SK-N-SH (cell line): ENCODE data around the gene TRIM69. TPM values are rescaled to one million over a fixed set of nuclear protein-coding genes. Genes with fewer than 3 reads are reported as not detected.

Source experiments
- CTCF ChIA-PET: fragments of 300-600, 350-600 bp; formaldehyde crosslinking; extraction: SDS; loops from one replicate; lab custom pipeline; 2021; lab: Yijun Ruan, JAX
- POLR2A ChIA-PET: fragments of 350-600 bp; sonication (Branson Sonifier 250); formaldehyde crosslinking; extraction: SDS; loops from one replicate; lab custom pipeline; 2020; ENCODE audit warnings: antibody characterized with exemption, inconsistent platforms; lab: Yijun Ruan, JAX
- DNase-seq: peaks from one replicate; pipeline ENCODE4 v3.0.0; 2012
- H2AFZ ChIP-seq: fragments of 200-600 bp; sonication (generic); 2 replicates; pipeline ENCODE4 v1.8.1; 2016; ENCODE audit warnings: antibody characterized with exemption, mild to moderate bottlenecking, low read depth
- H3F3A ChIP-seq: fragments of 200-600 bp; sonication (generic); replicated peaks from 2 replicates; pipeline ENCODE3; 2016; ENCODE audit warnings: antibody characterized with exemption, mild to moderate bottlenecking; ENCODE audit not compliant: insufficient read depth
- H3K27ac ChIP-seq, 2 experiments: fragments of 200-500 bp in 1 of 2; fragments of 200-600 bp in 1 of 2; sonication (Bioruptor generic) in 1 of 2; sonication (generic), shearing (Covaris generic) in 1 of 2; 2 replicates each; pipeline versions ENCODE4 v1.5.1 to v1.6.1; 2014 to 2016; ENCODE audit warnings: low read depth in 2 of 2, inconsistent platforms in 1 of 2, low read length in 1 of 2, mild to moderate bottlenecking in 1 of 2, mixed read lengths in 1 of 2
- H3K27me3 ChIP-seq: fragments of 200-600 bp; sonication (generic), shearing (Covaris generic); 2 replicates; pipeline ENCODE4 v1.6.1; 2016; ENCODE audit warnings: mixed run types; ENCODE audit not compliant: insufficient read depth
- H3K36me3 ChIP-seq, 2 experiments: fragments of 200-500 bp in 1 of 2; fragments of 200-600 bp in 1 of 2; sonication (Bioruptor generic) in 1 of 2; sonication (generic) in 1 of 2; replicated peaks in 1 of 2; 2 replicates each; pipeline versions ENCODE3 to v1.5.1; 2014 to 2016; ENCODE audit warnings: low read length in 1 of 2, mild to moderate bottlenecking in 1 of 2; ENCODE audit not compliant: insufficient read depth in 2 of 2, control insufficient read depth in 1 of 2
- H3K4me1 ChIP-seq, 2 experiments: fragments of 200-500 bp in 1 of 2; fragments of 200-600 bp in 1 of 2; sonication (Bioruptor generic) in 1 of 2; sonication (generic), shearing (Covaris generic) in 1 of 2; 2 replicates each; pipeline versions ENCODE4 v1.5.1 to v1.6.1; 2014 to 2016; ENCODE audit warnings: low read depth in 1 of 2, low read length in 1 of 2, mixed run types in 1 of 2; ENCODE audit not compliant: insufficient read depth in 2 of 2, control insufficient read depth in 1 of 2
- H3K4me2 ChIP-seq: fragments of 200-600 bp; sonication (generic), shearing (Covaris generic); 2 replicates; pipeline ENCODE4 v1.6.1; 2017; ENCODE audit warnings: mixed run types
- H3K4me3 ChIP-seq, 2 experiments: fragments of 200-500 bp in 1 of 2; fragments of 200-600 bp in 1 of 2; sonication (Bioruptor generic) in 1 of 2; sonication (generic), shearing (Covaris generic) in 1 of 2; 2 replicates each; pipeline versions ENCODE4 v1.5.1 to v1.8.1; 2014 to 2016; ENCODE audit warnings: low read depth in 2 of 2, inconsistent platforms in 1 of 2, low read length in 1 of 2, mild to moderate bottlenecking in 1 of 2, mixed read lengths in 1 of 2, moderate library complexity in 1 of 2
- H3K79me2 ChIP-seq: fragments of 200-600 bp; sonication (generic); 2 replicates; pipeline ENCODE4 v1.8.1; 2017; ENCODE audit warnings: mild to moderate bottlenecking; ENCODE audit not compliant: insufficient read depth
- H3K9ac ChIP-seq: fragments of 200-600 bp; sonication (generic); 2 replicates; pipeline ENCODE4 v1.6.1; 2017; ENCODE audit warnings: mixed run types
- H3K9me2 ChIP-seq: fragments of 200-600 bp; sonication (generic); 2 replicates; pipeline ENCODE4 v1.6.1; 2017; ENCODE audit warnings: mixed run types
- H3K9me3 ChIP-seq: fragments of 200-600 bp; sonication (generic); 2 replicates; pipeline ENCODE4 v1.6.1; 2017; ENCODE audit warnings: mixed run types, mild to moderate bottlenecking, moderate library complexity
- H4K20me1 ChIP-seq: fragments of 200-600 bp; sonication (generic); 2 replicates; pipeline ENCODE4 v1.6.1; 2017; ENCODE audit warnings: mild to moderate bottlenecking, mixed run types; ENCODE audit not compliant: insufficient read depth
- ELF1 ChIP-seq: IDR thresholded peaks from 2 replicates; pipeline ENCODE4 v1.4.0; 2012
- EZH2phosphoT487 ChIP-seq: fragments of 200-600 bp; sonication (generic); IDR thresholded peaks from 2 replicates; pipeline ENCODE4 v1.6.1; 2017; ENCODE audit warnings: low read depth, mixed run types, mild to moderate bottlenecking, antibody characterized with exemption, moderate library complexity, borderline replicate concordance
- FOXJ3 ChIP-seq: sonication (generic); formaldehyde crosslinking; IDR thresholded peaks from 2 replicates; pipeline ENCODE4 v1.5.1; 2020; ENCODE audit warnings: mild to moderate bottlenecking, missing genetic modification reagents
- FOXM1 ChIP-seq: IDR thresholded peaks from 2 replicates; pipeline ENCODE4 v1.4.0; 2012; ENCODE audit warnings: low read depth, mild to moderate bottlenecking
- GABPA ChIP-seq: IDR thresholded peaks from 2 replicates; pipeline ENCODE4 v1.4.0; 2012; ENCODE audit warnings: low read depth, mild to moderate bottlenecking
- MEF2A ChIP-seq: IDR thresholded peaks from 2 replicates; pipeline ENCODE4 v1.4.0; 2012; ENCODE audit warnings: low read depth, borderline replicate concordance
- MXI1 ChIP-seq: IDR thresholded peaks from 2 replicates; pipeline ENCODE4 v1.6.1; 2012; ENCODE audit warnings: mild to moderate bottlenecking, low read depth, low read length, improper control_type of control experiment
- RFX5 ChIP-seq: IDR thresholded peaks from 2 replicates; pipeline ENCODE4 v1.6.1; 2012; ENCODE audit warnings: mild to moderate bottlenecking, improper control_type of control experiment, low read length
- SIN3A ChIP-seq: IDR thresholded peaks from 2 replicates; pipeline ENCODE4 v1.6.1; 2012; ENCODE audit warnings: low read depth, mild to moderate bottlenecking, low read length, moderate library complexity, borderline replicate concordance
- SMC3 ChIP-seq: IDR thresholded peaks from 2 replicates; pipeline ENCODE4 v1.6.1; 2012; ENCODE audit warnings: low read depth, low read length, improper control_type of control experiment
- TAF1 ChIP-seq: IDR thresholded peaks from 2 replicates; pipeline ENCODE4 v1.6.1; 2012; ENCODE audit warnings: low read depth, mild to moderate bottlenecking, low read length, moderate library complexity, borderline replicate concordance
- TCF12 ChIP-seq: IDR thresholded peaks from 2 replicates; pipeline ENCODE4 v1.4.0; 2012
- YY1 ChIP-seq: IDR thresholded peaks from 2 replicates; pipeline ENCODE4 v1.4.0; 2012; ENCODE audit warnings: low read depth, mild to moderate bottlenecking
- whole genome bisulfite sequencing: methylation state at CpG from one replicate; pipeline ENCODE4 v1.1.6; 2017; ENCODE audit warnings: low lambda C conversion rate; 5-methylcytosine and 5-hydroxymethylcytosine counted together
- polyA plus RNA-seq, 3 experiments: library from polyadenylated mRNA; depleted of rRNA; stranded (reverse); fragments of >200 nt; gene quantifications; 2 replicates each; pipeline ENCODE4 v1.2.3, GENCODE V29; 2012
- TF ChIP-seq, protein P1 (sequence below): IDR thresholded peaks from 2 replicates; pipeline ENCODE4 v1.4.0; 2012; ENCODE audit warnings: low read depth, borderline replicate concordance
- TF ChIP-seq, protein P2 (sequence below): IDR thresholded peaks from 2 replicates; pipeline ENCODE4; 2012
- TF ChIP-seq, protein P3 (sequence below): fragments of 150-350 bp; IDR thresholded peaks from 2 replicates; pipeline ENCODE4 v1.6.1; 2016; ENCODE audit warnings: mild to moderate bottlenecking, low read depth, low read length
- TF ChIP-seq, protein P4 (sequence below): fragments of 200-600 bp; sonication (generic); IDR thresholded peaks from 2 replicates; pipeline ENCODE4 v1.6.1; 2017; ENCODE audit warnings: antibody characterized with exemption, mild to moderate bottlenecking, moderate library complexity

The TRIM69 gene
- polyA plus RNA-seq, 1 of the 3 experiments (the other 2 are of a cell fraction): 9.7 TPM

DNA sequence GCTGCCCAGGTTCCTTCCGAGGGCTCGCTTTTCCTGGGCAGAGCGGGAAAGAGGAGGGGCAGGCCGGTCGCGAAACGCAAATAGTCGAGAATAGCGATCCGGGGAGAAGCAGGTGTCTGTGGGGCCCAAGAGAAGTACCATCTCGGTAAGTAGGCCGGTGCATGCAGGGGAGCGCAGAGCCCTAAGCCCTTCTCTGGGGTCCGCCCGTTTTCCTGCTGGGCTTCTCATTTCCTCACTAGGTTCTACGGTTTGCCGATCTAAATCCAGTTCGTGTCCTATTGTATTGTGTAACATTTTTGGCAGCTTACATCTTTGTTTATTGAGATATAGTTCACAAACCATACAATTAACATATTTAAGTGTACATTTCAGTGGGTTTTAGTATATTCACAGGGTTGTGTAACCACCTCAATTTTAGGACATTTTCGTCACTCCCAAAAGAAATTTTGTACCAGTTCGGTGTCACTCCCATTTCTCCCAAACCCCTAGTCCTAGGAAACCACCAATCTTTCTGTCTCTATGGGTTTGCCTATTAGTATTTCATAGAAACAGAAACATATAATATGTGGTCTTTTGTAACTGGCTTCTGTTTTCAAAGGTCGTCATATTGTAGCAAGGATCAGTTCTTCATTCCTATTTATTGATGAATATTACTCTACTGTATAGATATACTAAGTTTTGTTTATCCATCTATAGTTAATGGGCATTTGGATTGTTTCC, 6.8 kb upstream of the TRIM69 start:
- Histone ChIP-seq H3K4me2 (peak overlapping the region; percentile 95), H3K4me3 (peak overlapping the region; percentile 73 to 94), H3F3A (peaks cover 19% of the 10 kb centered on the region)
- WGBS: 4% methylated on average over 21 of the region's 21 CpGs
- TF ChIP-seq GABPA (no peak), MEF2A (no peak), TCF12 (no peak), YY1 (no peak), EZH2phosphoT487 (no peak), RFX5 (no peak), ELF1 (no peak), SIN3A (no peak), FOXJ3 (CRISPR knock-in tag) (no peak), TAF1 (no peak), SMC3 (no peak), MXI1 (no peak), FOXM1 (no peak)
- TF ChIP-seq, protein P1, sequence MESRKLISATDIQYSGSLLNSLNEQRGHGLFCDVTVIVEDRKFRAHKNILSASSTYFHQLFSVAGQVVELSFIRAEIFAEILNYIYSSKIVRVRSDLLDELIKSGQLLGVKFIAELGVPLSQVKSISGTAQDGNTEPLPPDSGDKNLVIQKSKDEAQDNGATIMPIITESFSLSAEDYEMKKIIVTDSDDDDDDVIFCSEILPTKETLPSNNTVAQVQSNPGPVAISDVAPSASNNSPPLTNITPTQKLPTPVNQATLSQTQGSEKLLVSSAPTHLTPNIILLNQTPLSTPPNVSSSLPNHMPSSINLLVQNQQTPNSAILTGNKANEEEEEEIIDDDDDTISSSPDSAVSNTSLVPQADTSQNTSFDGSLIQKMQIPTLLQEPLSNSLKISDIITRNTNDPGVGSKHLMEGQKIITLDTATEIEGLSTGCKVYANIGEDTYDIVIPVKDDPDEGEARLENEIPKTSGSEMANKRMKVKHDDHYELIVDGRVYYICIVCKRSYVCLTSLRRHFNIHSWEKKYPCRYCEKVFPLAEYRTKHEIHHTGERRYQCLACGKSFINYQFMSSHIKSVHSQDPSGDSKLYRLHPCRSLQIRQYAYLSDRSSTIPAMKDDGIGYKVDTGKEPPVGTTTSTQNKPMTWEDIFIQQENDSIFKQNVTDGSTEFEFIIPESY: no peak
- TF ChIP-seq, protein P2, sequence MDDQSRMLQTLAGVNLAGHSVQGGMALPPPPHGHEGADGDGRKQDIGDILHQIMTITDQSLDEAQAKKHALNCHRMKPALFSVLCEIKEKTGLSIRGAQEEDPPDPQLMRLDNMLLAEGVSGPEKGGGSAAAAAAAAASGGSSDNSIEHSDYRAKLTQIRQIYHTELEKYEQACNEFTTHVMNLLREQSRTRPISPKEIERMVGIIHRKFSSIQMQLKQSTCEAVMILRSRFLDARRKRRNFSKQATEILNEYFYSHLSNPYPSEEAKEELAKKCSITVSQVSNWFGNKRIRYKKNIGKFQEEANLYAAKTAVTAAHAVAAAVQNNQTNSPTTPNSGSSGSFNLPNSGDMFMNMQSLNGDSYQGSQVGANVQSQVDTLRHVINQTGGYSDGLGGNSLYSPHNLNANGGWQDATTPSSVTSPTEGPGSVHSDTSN: no peak
- TF ChIP-seq, protein P3, sequence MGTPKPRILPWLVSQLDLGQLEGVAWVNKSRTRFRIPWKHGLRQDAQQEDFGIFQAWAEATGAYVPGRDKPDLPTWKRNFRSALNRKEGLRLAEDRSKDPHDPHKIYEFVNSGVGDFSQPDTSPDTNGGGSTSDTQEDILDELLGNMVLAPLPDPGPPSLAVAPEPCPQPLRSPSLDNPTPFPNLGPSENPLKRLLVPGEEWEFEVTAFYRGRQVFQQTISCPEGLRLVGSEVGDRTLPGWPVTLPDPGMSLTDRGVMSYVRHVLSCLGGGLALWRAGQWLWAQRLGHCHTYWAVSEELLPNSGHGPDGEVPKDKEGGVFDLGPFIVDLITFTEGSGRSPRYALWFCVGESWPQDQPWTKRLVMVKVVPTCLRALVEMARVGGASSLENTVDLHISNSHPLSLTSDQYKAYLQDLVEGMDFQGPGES: no peak
- TF ChIP-seq, protein P4, sequence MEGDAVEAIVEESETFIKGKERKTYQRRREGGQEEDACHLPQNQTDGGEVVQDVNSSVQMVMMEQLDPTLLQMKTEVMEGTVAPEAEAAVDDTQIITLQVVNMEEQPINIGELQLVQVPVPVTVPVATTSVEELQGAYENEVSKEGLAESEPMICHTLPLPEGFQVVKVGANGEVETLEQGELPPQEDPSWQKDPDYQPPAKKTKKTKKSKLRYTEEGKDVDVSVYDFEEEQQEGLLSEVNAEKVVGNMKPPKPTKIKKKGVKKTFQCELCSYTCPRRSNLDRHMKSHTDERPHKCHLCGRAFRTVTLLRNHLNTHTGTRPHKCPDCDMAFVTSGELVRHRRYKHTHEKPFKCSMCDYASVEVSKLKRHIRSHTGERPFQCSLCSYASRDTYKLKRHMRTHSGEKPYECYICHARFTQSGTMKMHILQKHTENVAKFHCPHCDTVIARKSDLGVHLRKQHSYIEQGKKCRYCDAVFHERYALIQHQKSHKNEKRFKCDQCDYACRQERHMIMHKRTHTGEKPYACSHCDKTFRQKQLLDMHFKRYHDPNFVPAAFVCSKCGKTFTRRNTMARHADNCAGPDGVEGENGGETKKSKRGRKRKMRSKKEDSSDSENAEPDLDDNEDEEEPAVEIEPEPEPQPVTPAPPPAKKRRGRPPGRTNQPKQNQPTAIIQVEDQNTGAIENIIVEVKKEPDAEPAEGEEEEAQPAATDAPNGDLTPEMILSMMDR: no peak
- TF ChIP-seq, all 33 proteins: peak for 0
- DNase-seq: no peak
- Histone ChIP-seq H4K20me1 (no peaks in the 10 kb centered on the region), H3K27ac (peak overlapping the region; percentile 97), H3K4me1 (peaks cover 6 to 17% of the 10 kb centered on the region in 2 experiments; a peak in 3 of 4 replicates), H3K27me3 (no peaks in the 10 kb centered on the region), H3K9me2 (no peaks in the 10 kb centered on the region), H3K36me3 (peaks cover 5 to 11% of the 10 kb centered on the region in 2 experiments), H3K9ac (peak overlapping the region; percentile 85), H2AFZ (peak overlapping the region; percentile 97), H3K9me3 (no peaks in the 10 kb centered on the region), H3K79me2 (peaks cover 14% of the 10 kb centered on the region; the same call in 1 of the 2 replicates)
- ChIA-PET CTCF (interaction anchor here (0.6 to 3.6 kb wide), 5 partner anchors 9 to 66 kb away, joined by 3 to 21 read pairs (median 9); partner anchors contain the start of gene SPG11), POLR2A (interaction anchor here (1.0 to 3.0 kb wide), 8 partner anchors 8 to 905 kb away, joined by 3 to 22 read pairs (median 4); partner anchors contain the start of genes B2M, MFAP1, PATL2 and SPG11)
